ENCODE measurements around the gene MORF4L1. TPM values are rescaled to one million over a fixed set of nuclear protein-coding genes. Genes with fewer than 3 reads are reported as not detected.

Gene MORF4L1
- total and polyA plus RNA-seq, 4 donors: 124 to 433 (median 267) TPM

DNA sequence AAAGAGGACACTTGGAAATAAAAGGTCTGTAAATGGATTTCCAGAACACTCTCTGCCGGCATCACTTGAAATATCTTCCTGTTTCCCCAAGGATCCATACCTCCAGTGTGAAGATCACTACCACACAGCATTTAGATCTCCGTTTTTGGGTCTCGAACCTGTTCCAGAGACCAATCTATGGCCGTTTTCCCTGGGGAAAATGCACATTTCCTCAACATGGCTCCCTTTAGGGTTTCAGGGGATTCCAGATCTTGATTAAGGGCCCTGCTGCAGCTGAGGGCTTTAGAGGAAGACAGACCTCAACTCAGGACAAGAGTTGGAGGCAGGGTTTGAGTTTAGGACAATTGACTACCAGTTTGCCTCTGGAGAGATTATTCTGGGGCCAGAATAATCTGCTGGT lies 70.1 kb downstream of the MORF4L1 start:
- Histone ChIP-seq H3K27ac (ENCODE audit: low read depth in 1 of 2, low read length in 1 of 2) (peak overlapping the region in 1 of 2 donors; percentile 82), H3K9me3 (ENCODE audit: control insufficient read depth in 4 of 4, insufficient read depth in 3 of 4, low read length in 3 of 4) (peaks cover 0 to 1% (median 0%) of the 10 kb centered on the region in 4 donors), H3K4me3 (peak overlapping the region; percentile 40), H3K4me1 (ENCODE audit: control insufficient read depth in 5 of 5, insufficient read depth in 5 of 5, low read length in 5 of 5) (peaks cover 0 to 8% (median 0%) of the 10 kb centered on the region in 5 donors), H3K27me3 (ENCODE audit: control insufficient read depth in 3 of 3, insufficient read depth in 3 of 3, low read length in 2 of 3) (no peaks in the 10 kb centered on the region), H3K36me3 (ENCODE audit: control insufficient read depth in 4 of 4, insufficient read depth in 4 of 4, low read length in 4 of 4) (no peaks in the 10 kb centered on the region), H3K9ac (ENCODE audit: insufficient read depth in 1 of 2, low read length in 2 of 2) (no peak overlapping the region)
- WGBS, 2 donors: 65 to 93% methylated on average over 4 of the region's 4 CpGs
- ATAC-seq (ENCODE audit: insufficient read depth, low FRiP score): no peak
- TF ChIP-seq, protein P1, sequence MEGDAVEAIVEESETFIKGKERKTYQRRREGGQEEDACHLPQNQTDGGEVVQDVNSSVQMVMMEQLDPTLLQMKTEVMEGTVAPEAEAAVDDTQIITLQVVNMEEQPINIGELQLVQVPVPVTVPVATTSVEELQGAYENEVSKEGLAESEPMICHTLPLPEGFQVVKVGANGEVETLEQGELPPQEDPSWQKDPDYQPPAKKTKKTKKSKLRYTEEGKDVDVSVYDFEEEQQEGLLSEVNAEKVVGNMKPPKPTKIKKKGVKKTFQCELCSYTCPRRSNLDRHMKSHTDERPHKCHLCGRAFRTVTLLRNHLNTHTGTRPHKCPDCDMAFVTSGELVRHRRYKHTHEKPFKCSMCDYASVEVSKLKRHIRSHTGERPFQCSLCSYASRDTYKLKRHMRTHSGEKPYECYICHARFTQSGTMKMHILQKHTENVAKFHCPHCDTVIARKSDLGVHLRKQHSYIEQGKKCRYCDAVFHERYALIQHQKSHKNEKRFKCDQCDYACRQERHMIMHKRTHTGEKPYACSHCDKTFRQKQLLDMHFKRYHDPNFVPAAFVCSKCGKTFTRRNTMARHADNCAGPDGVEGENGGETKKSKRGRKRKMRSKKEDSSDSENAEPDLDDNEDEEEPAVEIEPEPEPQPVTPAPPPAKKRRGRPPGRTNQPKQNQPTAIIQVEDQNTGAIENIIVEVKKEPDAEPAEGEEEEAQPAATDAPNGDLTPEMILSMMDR (IDR thresholded peaks at IDR 0.05; ENCODE audit: control extremely low read depth, extremely low read depth): no peak
- DNase-seq: no peak

DNA sequence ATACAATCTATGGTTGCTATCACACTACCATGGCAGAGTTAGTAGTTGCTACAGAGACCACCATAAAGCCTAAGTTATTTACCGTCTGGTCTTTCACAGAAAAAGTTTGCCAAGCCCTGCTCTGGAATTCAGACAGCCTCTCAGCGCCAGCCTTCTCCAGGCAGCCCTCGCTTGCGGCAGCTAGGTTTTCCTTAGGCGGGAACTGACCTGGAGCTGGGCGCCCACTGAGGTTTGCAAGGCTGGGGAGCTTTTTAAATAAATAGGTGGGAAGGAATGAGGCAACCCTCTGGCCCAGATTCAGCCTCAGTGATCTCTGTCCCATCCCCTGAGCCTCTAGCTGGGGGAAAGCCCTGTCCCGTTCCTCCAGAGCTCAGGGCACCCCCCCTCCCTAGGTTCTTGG lies 71.0 kb downstream of the MORF4L1 start:
- DNase-seq: peak; percentile 36 to 50 (median 48)
- Histone ChIP-seq H3K9ac (ENCODE audit: insufficient read depth in 1 of 2, low read length in 2 of 2) (no peak overlapping the region), H3K4me1 (ENCODE audit: control insufficient read depth in 5 of 5, insufficient read depth in 5 of 5, low read length in 5 of 5) (peaks cover 0 to 8% (median 0%) of the 10 kb centered on the region in 5 donors), H3K27ac (ENCODE audit: low read depth in 1 of 2, low read length in 1 of 2) (peak overlapping the region in 1 of 2 donors; percentile 93), H3K36me3 (ENCODE audit: control insufficient read depth in 4 of 4, insufficient read depth in 4 of 4, low read length in 4 of 4) (no peaks in the 10 kb centered on the region), H3K4me3 (peak overlapping the region; percentile 73), H3K27me3 (ENCODE audit: control insufficient read depth in 3 of 3, insufficient read depth in 3 of 3, low read length in 2 of 3) (no peaks in the 10 kb centered on the region), H3K9me3 (ENCODE audit: control insufficient read depth in 4 of 4, insufficient read depth in 3 of 4, low read length in 3 of 4) (peaks cover 0 to 1% (median 0%) of the 10 kb centered on the region in 4 donors)
- no peak for ATAC-seq (ENCODE audit: insufficient read depth, low FRiP score)
- TF ChIP-seq, protein P1 (IDR thresholded peaks at IDR 0.05; ENCODE audit: control extremely low read depth, extremely low read depth): no peak
- 55 to 81% methylated on average over 7 of the region's 7 CpGs for WGBS, 2 donors

DNA sequence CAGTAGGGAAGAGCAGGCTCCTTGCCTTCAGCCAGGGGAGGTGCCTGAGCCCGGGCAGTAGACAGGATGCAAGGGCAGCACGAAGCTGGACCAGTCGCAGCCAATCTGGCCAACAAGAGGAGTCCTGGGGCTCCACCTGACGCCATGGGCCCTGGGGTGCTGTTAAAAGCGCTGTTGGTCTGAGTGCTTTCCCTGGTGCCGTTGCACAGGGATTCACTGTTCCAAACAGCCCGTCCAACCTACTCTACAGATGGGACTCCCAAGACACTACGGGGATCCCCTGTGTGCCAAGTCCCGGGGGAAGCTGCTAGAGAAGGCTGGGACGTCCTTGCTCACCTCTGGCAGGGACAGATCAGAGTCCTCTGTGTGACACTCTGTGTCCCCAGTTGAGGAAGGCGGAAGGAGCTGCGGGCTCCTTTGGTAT lies 71.5 kb downstream of the MORF4L1 start:
- Histone ChIP-seq H3K36me3 (ENCODE audit: control insufficient read depth in 4 of 4, insufficient read depth in 4 of 4, low read length in 4 of 4) (no peaks in the 10 kb centered on the region), H3K27ac (ENCODE audit: low read depth in 1 of 2, low read length in 1 of 2) (peak overlapping the region; percentile 47 to 93), H3K9me3 (ENCODE audit: control insufficient read depth in 4 of 4, insufficient read depth in 3 of 4, low read length in 3 of 4) (peaks cover 0 to 1% (median 0%) of the 10 kb centered on the region in 4 donors), H3K4me1 (ENCODE audit: control insufficient read depth in 5 of 5, insufficient read depth in 5 of 5, low read length in 5 of 5) (peaks cover 0 to 8% (median 0%) of the 10 kb centered on the region in 5 donors), H3K27me3 (ENCODE audit: control insufficient read depth in 3 of 3, insufficient read depth in 3 of 3, low read length in 2 of 3) (no peaks in the 10 kb centered on the region), H3K9ac (ENCODE audit: insufficient read depth in 1 of 2, low read length in 2 of 2) (peak overlapping the region in 1 of 2 donors; percentile 26), H3K4me3 (peak overlapping the region; percentile 73)
- ATAC-seq (ENCODE audit: insufficient read depth, low FRiP score) (peak; percentile 7), DNase-seq (no peak)
- 25 to 57% methylated on average over 12 of the region's 12 CpGs for WGBS, 2 donors
- TF ChIP-seq, protein P1 (IDR thresholded peaks at IDR 0.05; ENCODE audit: control extremely low read depth, extremely low read depth): no peak

Measured in lung (tissue), 12 donors.